H9 (cell line): ENCODE measurements around the gene TPX2. TPM values are rescaled to one million over a fixed set of nuclear protein-coding genes. Genes with fewer than 3 reads are reported as not detected.

Source experiments
- DNase-seq: peaks from one replicate; pipeline ENCODE4 v3.0.0-alpha.2; 2017
- H2AFZ ChIP-seq: one replicate; pipeline ENCODE4 v1.6.1; 2013; ENCODE audit warnings: mild to moderate bottlenecking, low read length, control low read depth, moderate library complexity
- H2AK5ac ChIP-seq: 2 replicates; pipeline ENCODE4 v1.6.1; 2013; ENCODE audit warnings: low read length, control low read depth, mixed read lengths; ENCODE audit not compliant: insufficient read length
- H2BK120ac ChIP-seq: one replicate; pipeline ENCODE4 v1.6.1; 2013; ENCODE audit warnings: low read depth, mild to moderate bottlenecking, low read length, control low read depth, inconsistent platforms; ENCODE audit not compliant: poor library complexity, severe bottlenecking
- H2BK12ac ChIP-seq: 2 replicates; pipeline ENCODE4 v1.6.1; 2013; ENCODE audit warnings: low read length, control low read depth, mixed read lengths, low read depth; ENCODE audit not compliant: insufficient read length
- H2BK15ac ChIP-seq: 2 replicates; pipeline ENCODE4 v1.6.1; 2013; ENCODE audit warnings: low read depth, low read length, control low read depth
- H2BK20ac ChIP-seq: one replicate; pipeline ENCODE4 v1.6.1; 2013; ENCODE audit warnings: low read depth, mild to moderate bottlenecking, low read length, control low read depth, inconsistent platforms; ENCODE audit not compliant: poor library complexity, severe bottlenecking
- H2BK5ac ChIP-seq: 2 replicates; pipeline ENCODE4 v1.6.1; 2013; ENCODE audit warnings: low read length, control low read depth, mixed read lengths; ENCODE audit not compliant: insufficient read length
- H3K14ac ChIP-seq: 2 replicates; pipeline ENCODE4 v1.6.1; 2013; ENCODE audit warnings: low read length, control low read depth; ENCODE audit not compliant: insufficient read depth
- H3K18ac ChIP-seq: 2 replicates; pipeline ENCODE4 v1.6.1; 2013; ENCODE audit warnings: low read depth, mild to moderate bottlenecking, mixed read lengths, low read length, control low read depth; ENCODE audit not compliant: insufficient read length
- H3K23ac ChIP-seq: 2 replicates; pipeline ENCODE4 v1.6.1; 2013; ENCODE audit warnings: low read length, control low read depth, mixed read lengths, low read depth; ENCODE audit not compliant: insufficient read length
- H3K23me2 ChIP-seq: 2 replicates; pipeline ENCODE4 v1.6.1; 2013; ENCODE audit warnings: low read depth, mild to moderate bottlenecking, mixed read lengths, low read length, control low read depth; ENCODE audit not compliant: insufficient read length, poor library complexity, severe bottlenecking
- H3K27ac ChIP-seq: 2 replicates; pipeline ENCODE4 v1.5.1; 2013; ENCODE audit warnings: low read length, control low read depth, mixed read lengths, low read depth; ENCODE audit not compliant: insufficient read length
- H3K27me3 ChIP-seq: 2 replicates; pipeline ENCODE4 v1.6.1; 2013; ENCODE audit warnings: low read length, control low read depth, inconsistent platforms; ENCODE audit not compliant: insufficient read depth
- H3K4ac ChIP-seq: 2 replicates; pipeline ENCODE4 v1.6.1; 2013; ENCODE audit warnings: low read depth, mild to moderate bottlenecking, control low read depth, inconsistent platforms, low read length, moderate library complexity
- H3K4me1 ChIP-seq: 2 replicates; pipeline ENCODE4 v1.6.1; 2013; ENCODE audit warnings: low read length, control low read depth, inconsistent platforms; ENCODE audit not compliant: insufficient read depth
- H3K4me2 ChIP-seq: 2 replicates; pipeline ENCODE4 v1.6.1; 2013; ENCODE audit warnings: low read length, control low read depth, mixed read lengths; ENCODE audit not compliant: insufficient read length, insufficient read depth
- H3K56ac ChIP-seq: 2 replicates; pipeline ENCODE4 v1.6.1; 2013; ENCODE audit warnings: low read depth, mild to moderate bottlenecking, mixed read lengths, low read length, control low read depth; ENCODE audit not compliant: insufficient read length
- H3K79me1 ChIP-seq: 2 replicates; pipeline ENCODE4 v1.6.1; 2013; ENCODE audit warnings: low read depth, mild to moderate bottlenecking, moderate library complexity, low read length, control low read depth, inconsistent platforms; ENCODE audit not compliant: insufficient read depth, poor library complexity, severe bottlenecking
- H3K79me2 ChIP-seq: 2 replicates; pipeline ENCODE4 v1.6.1; 2013; ENCODE audit warnings: low read length, control low read depth, inconsistent platforms; ENCODE audit not compliant: insufficient read depth
- H3K9ac ChIP-seq: 2 replicates; pipeline ENCODE4 v1.6.1; 2013; ENCODE audit warnings: low read length, control low read depth, mixed read lengths; ENCODE audit not compliant: insufficient read length; ENCODE audit errors: extremely low read depth
- H3K9me3 ChIP-seq: one replicate; pipeline ENCODE4 v1.6.1; 2013; ENCODE audit warnings: low read depth, low read length, inconsistent platforms; ENCODE audit not compliant: control insufficient read depth
- H3T11ph ChIP-seq: one replicate; pipeline ENCODE4 v1.6.1; 2013; ENCODE audit warnings: mild to moderate bottlenecking, low read length, control low read depth, inconsistent platforms
- H4K20me1 ChIP-seq: one replicate; pipeline ENCODE4 v1.6.1; 2013; ENCODE audit not compliant: control insufficient read depth, insufficient read length, insufficient read depth
- H4K5ac ChIP-seq: 2 replicates; pipeline ENCODE4 v1.6.1; 2013; ENCODE audit warnings: low read depth, mild to moderate bottlenecking, mixed read lengths, low read length, control low read depth; ENCODE audit not compliant: insufficient read length
- H4K8ac ChIP-seq: replicated peaks from 2 replicates; pipeline ENCODE4 v1.6.1; 2013; ENCODE audit warnings: low read length, control low read depth, mixed read lengths, low read depth; ENCODE audit not compliant: insufficient read length
- H4K91ac ChIP-seq: 2 replicates; pipeline ENCODE4 v1.6.1; 2013; ENCODE audit warnings: low read depth, mild to moderate bottlenecking, moderate library complexity, mixed read lengths, low read length, control low read depth; ENCODE audit not compliant: insufficient read length
- H3K27ac Mint-ChIP-seq, 3 experiments: 2 replicates in 2 of 3; 3 replicates in 1 of 3; pipeline ENCODE4 v1.8.0; 2020 to 2021; ENCODE audit warnings: mixed read lengths in 3 of 3, mild to moderate bottlenecking in 1 of 3, moderate library complexity in 1 of 3
- H3K27me3 Mint-ChIP-seq: 2 replicates; pipeline ENCODE4 v1.8.0; 2021; ENCODE audit warnings: low read depth, mild to moderate bottlenecking, moderate library complexity, mixed read lengths
- H3K36me3 Mint-ChIP-seq, 3 experiments: 2 replicates in 2 of 3; 3 replicates in 1 of 3; pipeline ENCODE4 v1.8.0; 2020 to 2021; ENCODE audit warnings: low read depth in 3 of 3, mixed read lengths in 3 of 3; ENCODE audit not compliant: insufficient read depth in 1 of 3
- H3K4me1 Mint-ChIP-seq, 2 experiments: 2 replicates each; pipeline ENCODE4 v1.8.0; 2020; ENCODE audit warnings: mixed read lengths in 2 of 2
- H3K4me3 Mint-ChIP-seq, 2 experiments: 2 replicates in 1 of 2; 3 replicates in 1 of 2; pipeline ENCODE4 v1.8.0; 2020 to 2021; ENCODE audit warnings: mild to moderate bottlenecking in 2 of 2, mixed read lengths in 2 of 2, moderate library complexity in 1 of 2
- H3K9me3 Mint-ChIP-seq, 2 experiments: 2 replicates in 1 of 2; 3 replicates in 1 of 2; pipeline ENCODE4 v1.8.0; 2020; ENCODE audit warnings: mild to moderate bottlenecking in 2 of 2, mixed read lengths in 2 of 2, moderate library complexity in 1 of 2
- WGBS: extraction: QIAGEN DNeasy Blood & Tissue Kit; methylation state at CpG from one replicate; pipeline ENCODE4 v1.1.7; 2013; ENCODE audit warnings: missing lambda C conversion rate, low lambda C conversion rate, mixed read lengths; ENCODE audit not compliant: insufficient read length; ENCODE audit errors: extremely low coverage; 5-methylcytosine and 5-hydroxymethylcytosine counted together
- total RNA-seq: library from RNA; stranded (reverse); gene quantifications from 2 replicates; pipeline ENCODE4 v1.2.1, GENCODE V29; 2021
- TF ChIP-seq, protein P1 (sequence below): fragments of 200-600 bp; sonication (generic); conservative IDR thresholded peaks from 3 replicates; pipeline ENCODE4 v1.8.0; 2021; ENCODE audit warnings: antibody characterized with exemption, mild to moderate bottlenecking

Gene TPX2
- total RNA-seq, 1 experiment from 2014 or later, result 161 TPM

GRCh38 chr20:31822421-31823330 is 83.6 kb downstream of the TPX2 start:
- Histone ChIP-seq H2BK120ac (no peak overlapping the region), H3K4ac (no peak overlapping the region), H3K23me2 (no peaks in the 10 kb centered on the region), H3K23ac (no peak overlapping the region), H3K18ac (no peak overlapping the region), H3K4me2 (no peak overlapping the region), H3K9ac (no peak overlapping the region), H4K91ac (no peak overlapping the region), H2BK12ac (no peak overlapping the region), H3K27me3 (no peaks in the 10 kb centered on the region), H4K20me1 (no peaks in the 10 kb centered on the region), H2BK20ac (no peak overlapping the region), H3K79me1 (no peaks in the 10 kb centered on the region), H4K5ac (no peak overlapping the region), H4K8ac (no peak overlapping the region), H3K4me1 (no peaks in the 10 kb centered on the region), H3K56ac (no peak overlapping the region), H3K79me2 (no peaks in the 10 kb centered on the region), H2BK15ac (no peak overlapping the region), H2AFZ (no peak overlapping the region), H2AK5ac (no peak overlapping the region), H3K14ac (no peak overlapping the region), H3K9me3 (no peaks in the 10 kb centered on the region), H3T11ph (no peak overlapping the region), H2BK5ac (no peak overlapping the region), H3K27ac (no peak overlapping the region)
- no peaks in the 10 kb centered on the region for H3K9me3 Mint-ChIP-seq
- TF ChIP-seq, protein P1, sequence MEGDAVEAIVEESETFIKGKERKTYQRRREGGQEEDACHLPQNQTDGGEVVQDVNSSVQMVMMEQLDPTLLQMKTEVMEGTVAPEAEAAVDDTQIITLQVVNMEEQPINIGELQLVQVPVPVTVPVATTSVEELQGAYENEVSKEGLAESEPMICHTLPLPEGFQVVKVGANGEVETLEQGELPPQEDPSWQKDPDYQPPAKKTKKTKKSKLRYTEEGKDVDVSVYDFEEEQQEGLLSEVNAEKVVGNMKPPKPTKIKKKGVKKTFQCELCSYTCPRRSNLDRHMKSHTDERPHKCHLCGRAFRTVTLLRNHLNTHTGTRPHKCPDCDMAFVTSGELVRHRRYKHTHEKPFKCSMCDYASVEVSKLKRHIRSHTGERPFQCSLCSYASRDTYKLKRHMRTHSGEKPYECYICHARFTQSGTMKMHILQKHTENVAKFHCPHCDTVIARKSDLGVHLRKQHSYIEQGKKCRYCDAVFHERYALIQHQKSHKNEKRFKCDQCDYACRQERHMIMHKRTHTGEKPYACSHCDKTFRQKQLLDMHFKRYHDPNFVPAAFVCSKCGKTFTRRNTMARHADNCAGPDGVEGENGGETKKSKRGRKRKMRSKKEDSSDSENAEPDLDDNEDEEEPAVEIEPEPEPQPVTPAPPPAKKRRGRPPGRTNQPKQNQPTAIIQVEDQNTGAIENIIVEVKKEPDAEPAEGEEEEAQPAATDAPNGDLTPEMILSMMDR, result peak; percentile 100
- peak; percentile 85 for DNase-seq
- H3K4me1 Mint-ChIP-seq, result peaks cover 9 to 18% of the 10 kb centered on the region in 2 experiments
- peak overlapping the region in 1 of 2 experiments; percentile 46; a peak in 1 of 5 replicates for H3K4me3 Mint-ChIP-seq
- WGBS, result no CpG with 5 or more reads among the region's 29 CpGs
- H3K27me3 Mint-ChIP-seq, result peaks cover 5% of the 10 kb centered on the region
- H3K36me3 Mint-ChIP-seq, result no peaks in the 10 kb centered on the region
- H3K27ac Mint-ChIP-seq, result peak overlapping the region in 1 of 3 experiments; percentile 14; a peak in 1 of 7 replicates
